Metanephros (tissue), 2 donors: Measurements from ENCODE around the gene SCAF11. TPM values are rescaled to one million over a fixed set of nuclear protein-coding genes. Genes with fewer than 3 reads are reported as not detected.

Experiments
- small RNA-seq: library from RNA; depleted of rRNA; stranded (forward); fragments of <200 nt; gene quantifications from one replicate; pipeline ENCODE3, GENCODE V24; 2014; ENCODE audit warnings: low replicate concordance
- total RNA-seq: library from RNA; depleted of rRNA; stranded (reverse); fragments of >200 nt; gene quantifications from one replicate; pipeline ENCODE4 v1.2.3, GENCODE V29; 2014

The SCAF11 gene
- 101 TPM for total RNA-seq

GRCh38 chr12:45990468-45991283 is at the start of gene SCAF11:
Gene SCAF11 (minus strand): TSS chr12:45990574. CDS start chr12:45964167, 26,407 bp downstream.

Small RNA genes lying within 50 kb of the gene (small RNA-seq; reads per million reads assigned to genes)
- gene RN7SL246P = not detected
